HG02678 (cell line): ENCODE data around the gene SLC4A7.
"Not testable (repeated sequence)": the region's sequence is repeated elsewhere in the genome, so short reads cannot be mapped to it uniquely, and the experiment has no call there.

Experiments
- ATAC-seq: cut with Tn5 transposase; IDR thresholded peaks from one replicate; pipeline ENCODE4 v1.9.1; 2021; ENCODE audit warnings: mild to moderate bottlenecking, moderate library complexity; ENCODE audit not compliant: unreplicated experiment

The SLC4A7 gene

GRCh38 chr3:27328982-27329762, 155.0 kb downstream of the SLC4A7 start:
- ATAC-seq: not testable (repeated sequence)

- ATAC-seq: no peak
Observed at GRCh38 chr3:27326629-27327545, 157.3 kb downstream of the SLC4A7 start.

- ATAC-seq: no peak
Observed at GRCh38 chr3:27326202-27326601, 158.0 kb downstream of the SLC4A7 start.

- ATAC-seq: no peak
Observed at GRCh38 chr3:27325419-27325818, 158.8 kb downstream of the SLC4A7 start.

GRCh38 chr3:27324686-27325085, 159.5 kb downstream of the SLC4A7 start:
- ATAC-seq: no peak

GRCh38 chr3:27323087-27323570, 161.1 kb downstream of the SLC4A7 start:
- ATAC-seq: no peak
